Loucy (cell line): ENCODE data around the gene CHM.

Experiments used
- H2AFZ ChIP-seq: fragments of 200-600 bp; sonication (generic); 2 replicates; pipeline ENCODE4 v1.6.0; 2016; ENCODE audit warnings: antibody characterized with exemption, mild to moderate bottlenecking, low read length, moderate library complexity
- H3F3A ChIP-seq: fragments of 200-600 bp; 2 replicates; pipeline ENCODE4 v1.6.0; 2016; ENCODE audit warnings: antibody characterized with exemption, low read depth, mild to moderate bottlenecking
- H3K27me3 ChIP-seq: fragments of 200-600 bp; sonication (generic); 2 replicates; pipeline ENCODE4 v1.6.1; 2014; ENCODE audit warnings: low read length, mild to moderate bottlenecking; ENCODE audit not compliant: insufficient read depth, poor library complexity, severe bottlenecking
- H3K36me3 ChIP-seq: fragments of 200-600 bp; sonication (generic); 2 replicates; pipeline ENCODE4 v1.6.1; 2016; ENCODE audit warnings: low read length; ENCODE audit not compliant: insufficient read depth
- H3K4me1 ChIP-seq: fragments of 200-600 bp; sonication (generic); 2 replicates; pipeline ENCODE4 v1.5.1; 2014; ENCODE audit warnings: low read length, mild to moderate bottlenecking; ENCODE audit not compliant: insufficient read depth, poor library complexity, severe bottlenecking
- H3K4me2 ChIP-seq: fragments of 200-600 bp; sonication (generic); 2 replicates; pipeline ENCODE4 v1.6.0; 2014; ENCODE audit warnings: antibody characterized with exemption, low read length, low read depth, mild to moderate bottlenecking; ENCODE audit not compliant: poor library complexity, severe bottlenecking
- H3K4me3 ChIP-seq: fragments of 200-600 bp; sonication (generic); 2 replicates; pipeline ENCODE4 v1.5.1; 2014; ENCODE audit warnings: low read length, mild to moderate bottlenecking, mixed read lengths; ENCODE audit not compliant: poor library complexity, severe bottlenecking
- H3K79me2 ChIP-seq: fragments of 200-600 bp; sonication (generic); 2 replicates; pipeline ENCODE4 v1.6.1; 2014; ENCODE audit warnings: low read length; ENCODE audit not compliant: insufficient read depth
- H3K9ac ChIP-seq: fragments of 200-600 bp; sonication (generic); 2 replicates; pipeline ENCODE4 v1.6.0; 2014; ENCODE audit warnings: mild to moderate bottlenecking, low read depth, low read length, moderate library complexity; ENCODE audit not compliant: poor library complexity, severe bottlenecking
- H3K9me2 ChIP-seq: fragments of 200-600 bp; sonication (generic); replicated peaks from 2 replicates; pipeline ENCODE4 v1.6.1; 2016; ENCODE audit warnings: low read depth, low read length, mixed read lengths
- H3K9me3 ChIP-seq: fragments of 200-600 bp; sonication (generic); 2 replicates; pipeline ENCODE4 v1.6.1; 2014; ENCODE audit warnings: mild to moderate bottlenecking, antibody characterized with exemption, low read length, low read depth; ENCODE audit not compliant: insufficient read depth
- H4K20me1 ChIP-seq: fragments of 200-600 bp; sonication (generic); 2 replicates; pipeline ENCODE4 v1.6.0; 2014; ENCODE audit warnings: antibody characterized with exemption, low read length, mild to moderate bottlenecking; ENCODE audit not compliant: insufficient read depth, poor library complexity, severe bottlenecking
- CTCF ChIP-seq: fragments of 200-600 bp; sonication (generic); conservative IDR thresholded peaks from 2 replicates; pipeline ENCODE4 v1.5.1; 2014; ENCODE audit warnings: mild to moderate bottlenecking, antibody characterized with exemption, low read length
- EZH2phosphoT487 ChIP-seq: fragments of 200-600 bp; IDR thresholded peaks from 2 replicates; pipeline ENCODE4 v1.6.1; 2018; ENCODE audit warnings: antibody characterized with exemption, mild to moderate bottlenecking, moderate library complexity, borderline replicate concordance

Gene CHM

DNA sequence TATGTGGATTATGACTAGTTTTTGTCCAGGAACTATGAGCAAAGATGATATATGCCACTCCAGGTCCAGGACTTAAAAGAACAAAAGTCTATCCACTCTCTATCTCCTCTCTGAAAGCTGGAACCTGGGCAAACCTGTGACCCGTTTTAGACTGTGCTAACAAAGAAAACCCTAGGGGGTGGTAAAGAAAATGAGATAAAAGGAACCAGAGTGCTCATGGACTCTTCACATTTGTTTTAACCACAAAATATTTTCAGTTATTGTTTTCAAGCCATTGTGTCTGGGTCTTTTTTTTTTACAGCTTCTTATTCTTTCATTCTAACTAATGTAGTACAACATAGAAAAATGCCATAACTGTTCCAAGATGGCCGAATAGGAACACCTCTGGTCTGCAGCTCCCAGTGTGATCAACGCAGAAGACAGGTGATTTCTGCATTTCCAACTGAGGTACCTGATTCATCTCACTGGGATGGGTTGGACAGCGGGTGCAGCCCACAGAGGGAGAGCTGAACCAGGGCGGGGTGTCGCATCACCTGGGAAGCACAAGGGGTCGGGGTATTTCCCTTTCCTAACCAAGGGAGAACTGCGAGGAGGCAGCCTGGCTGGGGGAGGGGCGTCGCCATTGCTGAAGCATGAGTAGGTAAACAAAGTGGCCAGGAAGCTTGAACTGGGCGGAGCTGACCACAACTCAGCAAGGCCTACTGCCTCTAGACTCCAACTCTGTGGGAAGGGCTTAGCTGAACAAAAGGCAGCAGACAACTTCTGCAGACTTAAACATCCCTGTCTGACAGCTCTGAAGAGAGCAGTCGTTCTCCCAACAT, 45.1 kb downstream of the CHM start:
- no peaks in the 10 kb centered on the region for H4K20me1 ChIP-seq
- H3K4me1 ChIP-seq: no peaks in the 10 kb centered on the region
- H3K79me2 ChIP-seq: no peaks in the 10 kb centered on the region
- no peaks in the 10 kb centered on the region for H3K27me3 ChIP-seq
- H3K9me3 ChIP-seq: no peaks in the 10 kb centered on the region
- no peaks in the 10 kb centered on the region for H3K9me2 ChIP-seq
- TF ChIP-seq EZH2phosphoT487: no peak
- TF ChIP-seq CTCF: no peak
- no peaks in the 10 kb centered on the region for H3F3A ChIP-seq
- H3K4me2 ChIP-seq: no peak overlapping the region
- H2AFZ ChIP-seq: no peak overlapping the region
- no peak overlapping the region for H3K4me3 ChIP-seq
- H3K36me3 ChIP-seq: no peaks in the 10 kb centered on the region
- no peak overlapping the region for H3K9ac ChIP-seq

- Histone ChIP-seq H4K20me1 (no peaks in the 10 kb centered on the region), H3K4me1 (no peaks in the 10 kb centered on the region), H3K36me3 (no peaks in the 10 kb centered on the region), H3K79me2 (no peaks in the 10 kb centered on the region), H3K27me3 (no peaks in the 10 kb centered on the region), H2AFZ (no peak overlapping the region), H3K4me3 (no peak overlapping the region), H3K9ac (no peak overlapping the region), H3K4me2 (no peak overlapping the region), H3F3A (no peaks in the 10 kb centered on the region), H3K9me2 (no peaks in the 10 kb centered on the region), H3K9me3 (no peaks in the 10 kb centered on the region)
- TF ChIP-seq CTCF: no peak
Measured at GRCh38 chrX:85998954-85999353, 48.4 kb downstream of the CHM start.

GRCh38 chrX:85996555-85996954, 50.8 kb downstream of the CHM start:
- Histone ChIP-seq H3K9me3 (no peaks in the 10 kb centered on the region), H3K4me1 (no peaks in the 10 kb centered on the region), H3K27me3 (no peaks in the 10 kb centered on the region), H3K9ac (no peak overlapping the region), H3K79me2 (no peaks in the 10 kb centered on the region), H3K9me2 (no peaks in the 10 kb centered on the region), H3K4me2 (no peak overlapping the region), H2AFZ (no peak overlapping the region), H3K36me3 (no peaks in the 10 kb centered on the region), H3F3A (no peaks in the 10 kb centered on the region), H4K20me1 (no peaks in the 10 kb centered on the region), H3K4me3 (no peak overlapping the region)
- TF ChIP-seq EZH2phosphoT487 (no peak), CTCF (no peak)
